HEK293 (cell line): ENCODE measurements around the gene LSP1.

ENCODE experiments used
- CTCF ChIA-PET: fragments of 350-600 bp; formaldehyde crosslinking; extraction: SDS; loops from one replicate; lab custom pipeline; 2021; ENCODE audit warnings: antibody characterized with exemption; lab: Yijun Ruan, JAX
- POLR2A ChIA-PET: fragments of 300-600 bp; formaldehyde crosslinking; extraction: SDS; loops from one replicate; lab custom pipeline; 2020; ENCODE audit warnings: antibody characterized with exemption, inconsistent platforms; lab: Yijun Ruan, JAX
- H3K27ac ChIP-seq: fragments of 200-500 bp; sonication (Bioruptor generic); 2 replicates; pipeline ENCODE4 v1.5.1; 2014; ENCODE audit warnings: low read depth, low read length, control low read depth, inconsistent platforms; ENCODE audit errors: extremely low read depth
- H3K36me3 ChIP-seq, 2 experiments: fragments of 200-500 bp in 1 of 2; sonication (Bioruptor generic) in 1 of 2; 1 replicate in 1 of 2; 2 replicates in 1 of 2; pipeline ENCODE4 v1.5.1; 2014 to 2017; ENCODE audit warnings: inconsistent platforms in 2 of 2, low read length in 2 of 2; ENCODE audit not compliant: control insufficient read depth in 2 of 2, insufficient read depth in 1 of 2
- H3K4me1 ChIP-seq: fragments of 200-500 bp; sonication (Bioruptor generic); 2 replicates; pipeline ENCODE4 v1.5.1; 2014; ENCODE audit warnings: mild to moderate bottlenecking, low read length, inconsistent platforms; ENCODE audit not compliant: control insufficient read depth, insufficient read depth
- H3K4me3 ChIP-seq: 2 replicates; pipeline ENCODE4 v1.5.1; 2011; ENCODE audit warnings: low read depth, mild to moderate bottlenecking, control low read depth, low read length, moderate library complexity
- H3K9me3 ChIP-seq: fragments of 200-500 bp; sonication (Bioruptor generic); 2 replicates; pipeline ENCODE4 v1.5.1; 2014; ENCODE audit warnings: low read depth, low read length, inconsistent platforms; ENCODE audit not compliant: control insufficient read depth, insufficient read depth
- GLI4 ChIP-seq: fragments of 450-650 bp; formaldehyde crosslinking; IDR thresholded peaks from 2 replicates; pipeline ENCODE4 v1.5.1; 2016; ENCODE audit warnings: missing biosample characterization, missing genetic modification characterization
- GLIS2 ChIP-seq: fragments of 450-650 bp; formaldehyde crosslinking; IDR thresholded peaks from 2 replicates; pipeline ENCODE4 v1.5.1; 2016; ENCODE audit warnings: missing biosample characterization, missing genetic modification characterization
- HIC1 ChIP-seq: fragments of 450-650 bp; formaldehyde crosslinking; IDR thresholded peaks from 2 replicates; pipeline ENCODE4 v1.5.1; 2016; ENCODE audit warnings: missing biosample characterization, missing genetic modification characterization
- HOXC10 ChIP-seq: sonication (generic); formaldehyde crosslinking; IDR thresholded peaks from 2 replicates; pipeline ENCODE4 v1.8.1; 2023; ENCODE audit warnings: mild to moderate bottlenecking, missing genetic modification reagents
- KLF7 ChIP-seq: fragments of 450-650 bp; formaldehyde crosslinking; IDR thresholded peaks from 2 replicates; pipeline ENCODE4 v1.5.1; 2016; ENCODE audit warnings: missing biosample characterization, missing genetic modification characterization, borderline replicate concordance
- PRDM2 ChIP-seq: fragments of 450-650 bp; formaldehyde crosslinking; IDR thresholded peaks from 2 replicates; pipeline ENCODE4 v1.5.1; 2016; ENCODE audit warnings: missing biosample characterization, missing genetic modification characterization, borderline replicate concordance
- RBAK ChIP-seq: fragments of 450-650 bp; formaldehyde crosslinking; IDR thresholded peaks from 2 replicates; pipeline ENCODE4 v1.5.1; 2016; ENCODE audit warnings: missing biosample characterization, missing genetic modification characterization
- SCRT1 ChIP-seq: fragments of 450-650 bp; formaldehyde crosslinking; IDR thresholded peaks from 2 replicates; pipeline ENCODE4 v1.5.1; 2016; ENCODE audit warnings: missing biosample characterization, missing genetic modification characterization, borderline replicate concordance
- ZBTB11 ChIP-seq: fragments of 450-650 bp; formaldehyde crosslinking; conservative IDR thresholded peaks from 2 replicates; pipeline ENCODE4 v1.5.1; 2016; ENCODE audit warnings: low read depth, missing biosample characterization, missing genetic modification characterization
- ZBTB44 ChIP-seq: fragments of 450-650 bp; IDR thresholded peaks from 2 replicates; pipeline ENCODE4 v1.5.1; 2018; ENCODE audit warnings: missing biosample characterization, mild to moderate bottlenecking, missing genetic modification characterization
- ZBTB8A ChIP-seq: fragments of 450-650 bp; formaldehyde crosslinking; IDR thresholded peaks from 2 replicates; pipeline ENCODE4 v1.5.1; 2016; ENCODE audit warnings: missing biosample characterization, missing genetic modification characterization
- ZNF146 ChIP-seq: fragments of 450-650 bp; formaldehyde crosslinking; IDR thresholded peaks from 2 replicates; pipeline ENCODE4 v1.5.1; 2016; ENCODE audit warnings: missing biosample characterization, missing genetic modification characterization
- ZNF354C ChIP-seq: fragments of 450-650 bp; formaldehyde crosslinking; IDR thresholded peaks from 2 replicates; pipeline ENCODE4 v1.5.1; 2016; ENCODE audit warnings: missing biosample characterization, missing genetic modification characterization, low read depth, borderline replicate concordance
- ZNF391 ChIP-seq: fragments of 450-650 bp; formaldehyde crosslinking; IDR thresholded peaks from 2 replicates; pipeline ENCODE4 v1.5.1; 2016; ENCODE audit warnings: low read depth, missing biosample characterization, missing genetic modification characterization, borderline replicate concordance
- ZNF426 ChIP-seq: fragments of 450-650 bp; formaldehyde crosslinking; IDR thresholded peaks from 2 replicates; pipeline ENCODE4 v1.5.1; 2017; ENCODE audit warnings: missing biosample characterization, missing genetic modification characterization, mild to moderate bottlenecking, inconsistent platforms, moderate library complexity
- ZNF433 ChIP-seq: fragments of 450-650 bp; formaldehyde crosslinking; IDR thresholded peaks from 2 replicates; pipeline ENCODE4 v1.5.1; 2016; ENCODE audit warnings: missing biosample characterization, missing genetic modification characterization, low read depth
- ZNF514 ChIP-seq: fragments of 450-650 bp; formaldehyde crosslinking; IDR thresholded peaks from 2 replicates; pipeline ENCODE4 v1.5.1; 2016; ENCODE audit warnings: missing biosample characterization, missing genetic modification characterization
- ZNF596 ChIP-seq: fragments of 450-650 bp; IDR thresholded peaks from 2 replicates; pipeline ENCODE4 v1.5.0; 2018; ENCODE audit warnings: missing biosample characterization, mild to moderate bottlenecking, missing genetic modification characterization, moderate library complexity
- ZNF629 ChIP-seq: fragments of 450-650 bp; formaldehyde crosslinking; IDR thresholded peaks from 2 replicates; pipeline ENCODE4 v1.5.1; 2017; ENCODE audit warnings: missing biosample characterization, missing genetic modification characterization
- ZNF660 ChIP-seq: fragments of 450-650 bp; IDR thresholded peaks from 2 replicates; pipeline ENCODE4 v1.5.1; 2018; ENCODE audit warnings: missing biosample characterization, mild to moderate bottlenecking, missing genetic modification characterization
- ZNF791 ChIP-seq: fragments of 450-650 bp; formaldehyde crosslinking; IDR thresholded peaks from 2 replicates; pipeline ENCODE4 v1.5.1; 2016; ENCODE audit warnings: missing biosample characterization, missing genetic modification characterization
- ZNF843 ChIP-seq: fragments of 450-650 bp; formaldehyde crosslinking; IDR thresholded peaks from 2 replicates; pipeline ENCODE4 v1.5.1; 2016; ENCODE audit warnings: missing biosample characterization, missing genetic modification characterization
- ZSCAN4 ChIP-seq: fragments of 450-650 bp; formaldehyde crosslinking; IDR thresholded peaks from 2 replicates; pipeline ENCODE4 v1.5.1; 2017; ENCODE audit warnings: missing biosample characterization, missing genetic modification characterization
- ZXDB ChIP-seq: fragments of 450-650 bp; formaldehyde crosslinking; IDR thresholded peaks from 2 replicates; pipeline ENCODE4 v1.5.1; 2016; ENCODE audit warnings: missing biosample characterization, missing genetic modification characterization

LSP1 gene

GRCh38 chr11:1891831-1892115, 38.9 kb downstream of the LSP1 start, which contains the start of gene PRR33 (continued):
- TF ChIP-seq ZBTB11 (tag by site-specific recombination) (no peak), ZNF146 (tag by site-specific recombination) (no peak), ZNF433 (no peak), ZNF354C (tag by site-specific recombination) (no peak), GLI4 (tag by site-specific recombination) (no peak), ZNF391 (tag by site-specific recombination) (no peak), ZXDB (no peak), ZNF843 (tag by site-specific recombination) (no peak), ZNF660 (tag by site-specific recombination) (no peak), ZNF514 (tag by site-specific recombination) (no peak), ZNF596 (tag by site-specific recombination) (no peak), ZSCAN4 (tag by site-specific recombination) (no peak)

GRCh38 chr11:1892116-1892515, 39.2 kb downstream of the LSP1 start:
- H3K9me3 ChIP-seq: no peaks in the 10 kb centered on the region
- H3K27ac ChIP-seq: no peak overlapping the region
- H3K4me1 ChIP-seq: no peaks in the 10 kb centered on the region
- no peak overlapping the region for H3K4me3 ChIP-seq
- no peaks in the 10 kb centered on the region for H3K36me3 ChIP-seq
- ChIA-PET POLR2A (no interaction called here), CTCF (interaction anchor here (0.8 to 2.1 kb wide), 4 partner anchors 10 to 198 kb away, joined by 3 to 7 read pairs (median 4); no protein-coding TSS in a partner anchor)
- TF ChIP-seq GLIS2 (tag by site-specific recombination) (no peak), ZNF433 (no peak), HIC1 (tag by site-specific recombination) (no peak), KLF7 (tag by site-specific recombination) (no peak), RBAK (tag by site-specific recombination) (no peak), ZNF791 (tag by site-specific recombination) (no peak), ZBTB8A (tag by site-specific recombination) (no peak), ZNF629 (tag by site-specific recombination) (no peak), PRDM2 (tag by site-specific recombination) (no peak), ZNF426 (tag by site-specific recombination) (no peak), HOXC10 (CRISPR knock-in tag) (no peak), ZBTB44 (tag by site-specific recombination) (no peak), SCRT1 (tag by site-specific recombination) (no peak)
